ENCODE data around the gene CYP4F8. TPM values are rescaled to one million over a fixed set of nuclear protein-coding genes. Genes with fewer than 3 reads are reported as not detected.

Gene CYP4F8
- total and polyA plus RNA-seq, 10 donors: not detected

DNA sequence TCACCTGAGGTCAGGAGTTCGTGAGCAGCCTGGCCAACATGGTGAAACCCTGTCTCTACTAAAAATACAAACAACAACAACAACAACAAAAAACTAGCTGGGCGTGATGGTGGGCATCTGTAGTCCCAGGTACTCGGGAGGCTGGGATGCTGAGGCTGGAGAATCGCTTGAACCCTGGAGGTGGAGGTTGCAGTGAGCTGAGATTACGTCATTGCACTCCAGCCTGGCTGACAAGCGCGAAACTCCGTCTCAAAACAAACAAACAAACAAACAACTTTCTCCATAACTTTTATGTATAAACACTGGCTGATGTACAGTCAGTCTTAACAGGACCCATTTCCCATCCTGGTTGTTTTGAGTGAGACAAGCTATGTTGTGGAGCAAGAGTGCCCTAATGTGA lies 5.8 kb upstream of the CYP4F8 start:
- whole genome bisulfite sequencing, 5 donors: 80 to 92% (median 81%) methylated on average over 8 of the region's 8 CpGs
- TF ChIP-seq, protein P1, sequence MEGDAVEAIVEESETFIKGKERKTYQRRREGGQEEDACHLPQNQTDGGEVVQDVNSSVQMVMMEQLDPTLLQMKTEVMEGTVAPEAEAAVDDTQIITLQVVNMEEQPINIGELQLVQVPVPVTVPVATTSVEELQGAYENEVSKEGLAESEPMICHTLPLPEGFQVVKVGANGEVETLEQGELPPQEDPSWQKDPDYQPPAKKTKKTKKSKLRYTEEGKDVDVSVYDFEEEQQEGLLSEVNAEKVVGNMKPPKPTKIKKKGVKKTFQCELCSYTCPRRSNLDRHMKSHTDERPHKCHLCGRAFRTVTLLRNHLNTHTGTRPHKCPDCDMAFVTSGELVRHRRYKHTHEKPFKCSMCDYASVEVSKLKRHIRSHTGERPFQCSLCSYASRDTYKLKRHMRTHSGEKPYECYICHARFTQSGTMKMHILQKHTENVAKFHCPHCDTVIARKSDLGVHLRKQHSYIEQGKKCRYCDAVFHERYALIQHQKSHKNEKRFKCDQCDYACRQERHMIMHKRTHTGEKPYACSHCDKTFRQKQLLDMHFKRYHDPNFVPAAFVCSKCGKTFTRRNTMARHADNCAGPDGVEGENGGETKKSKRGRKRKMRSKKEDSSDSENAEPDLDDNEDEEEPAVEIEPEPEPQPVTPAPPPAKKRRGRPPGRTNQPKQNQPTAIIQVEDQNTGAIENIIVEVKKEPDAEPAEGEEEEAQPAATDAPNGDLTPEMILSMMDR (IDR thresholded peaks at IDR 0.05 in 8 of 11, conservative IDR thresholded peaks at IDR 0.05 in 3 of 11): no peak
- TF ChIP-seq POLR2A (IDR thresholded peaks at IDR 0.05) (no peak), POLR2AphosphoS5 (IDR thresholded peaks at IDR 0.05) (no peak)
- Histone ChIP-seq H3K9me3 (no peaks in the 10 kb centered on the region), H3K4me3 (no peak overlapping the region), H3K36me3 (no peaks in the 10 kb centered on the region), H3K27ac (no peak overlapping the region), H3K4me1 (no peaks in the 10 kb centered on the region), H3K27me3 (replicated peaks in 1 of 7) (peaks cover 0 to 26% (median 0%) of the 10 kb centered on the region in 7 donors)
- intact Hi-C loops (cut with DNase I; ENCODE audit: low total_unique reads): no loop called here
- DNase-seq: no peak

DNA sequence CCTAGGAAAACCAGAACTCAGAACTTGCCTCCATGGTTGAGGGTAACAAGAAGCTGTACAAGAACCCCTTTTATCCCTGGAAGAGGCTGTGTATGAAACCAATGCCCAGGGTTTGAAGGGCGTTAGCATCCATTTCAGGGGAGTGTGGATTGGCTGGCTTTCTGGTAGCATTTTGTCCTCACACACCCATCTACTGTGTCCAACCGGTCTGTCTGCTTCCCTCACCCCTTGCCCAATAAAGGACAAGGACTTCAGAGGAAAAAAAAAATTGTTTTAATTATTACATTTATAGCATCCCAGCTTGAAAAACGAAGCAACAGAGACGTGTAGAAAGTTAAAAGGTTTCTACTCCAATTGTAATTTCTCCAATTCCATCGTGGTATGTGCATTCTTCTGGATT lies 2.7 kb upstream of the CYP4F8 start:
- 43 to 68% (median 62%) methylated on average over 5 of the region's 5 CpGs for whole genome bisulfite sequencing, 5 donors
- TF ChIP-seq POLR2A (IDR thresholded peaks at IDR 0.05): no peak
- no peak for TF ChIP-seq POLR2AphosphoS5 (IDR thresholded peaks at IDR 0.05)
- TF ChIP-seq, protein P1 (IDR thresholded peaks at IDR 0.05 in 8 of 11, conservative IDR thresholded peaks at IDR 0.05 in 3 of 11): no peak
- no peaks in the 10 kb centered on the region for H3K9me3 ChIP-seq
- H3K36me3 ChIP-seq: no peaks in the 10 kb centered on the region
- no peak for DNase-seq
- no peak overlapping the region for H3K4me3 ChIP-seq
- H3K27me3 ChIP-seq (replicated peaks in 1 of 7): peaks cover 0 to 47% (median 0%) of the 10 kb centered on the region in 7 donors
- H3K27ac ChIP-seq: no peak overlapping the region
- H3K4me1 ChIP-seq: no peaks in the 10 kb centered on the region
- intact Hi-C loops (cut with DNase I; ENCODE audit: low total_unique reads): no loop called here

DNA sequence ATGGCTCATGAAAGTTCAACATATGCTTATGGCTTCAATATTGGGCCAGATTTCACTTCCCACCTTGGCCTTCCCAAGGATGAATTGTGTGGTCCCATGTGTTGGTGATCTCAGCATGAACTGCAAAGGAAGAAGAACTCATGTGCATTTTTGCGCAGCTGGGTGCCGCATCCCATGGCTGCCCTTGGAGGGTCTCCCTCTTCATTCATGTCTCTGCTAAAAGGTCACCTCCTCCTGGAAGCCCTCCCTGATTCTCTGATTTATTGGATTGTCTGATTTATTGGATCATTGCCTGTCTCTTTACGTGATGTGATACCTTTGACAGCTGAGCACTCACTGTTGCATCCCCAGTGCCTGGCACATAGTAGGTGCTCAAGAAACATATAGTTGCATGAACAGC lies 1.7 kb upstream of the CYP4F8 start:
- H3K9me3 ChIP-seq: no peaks in the 10 kb centered on the region
- intact Hi-C loops (cut with DNase I; ENCODE audit: low total_unique reads): no loop called here
- 79 to 94% (median 87%) methylated on average over 3 of the region's 3 CpGs for WGBS, 5 donors

DNA sequence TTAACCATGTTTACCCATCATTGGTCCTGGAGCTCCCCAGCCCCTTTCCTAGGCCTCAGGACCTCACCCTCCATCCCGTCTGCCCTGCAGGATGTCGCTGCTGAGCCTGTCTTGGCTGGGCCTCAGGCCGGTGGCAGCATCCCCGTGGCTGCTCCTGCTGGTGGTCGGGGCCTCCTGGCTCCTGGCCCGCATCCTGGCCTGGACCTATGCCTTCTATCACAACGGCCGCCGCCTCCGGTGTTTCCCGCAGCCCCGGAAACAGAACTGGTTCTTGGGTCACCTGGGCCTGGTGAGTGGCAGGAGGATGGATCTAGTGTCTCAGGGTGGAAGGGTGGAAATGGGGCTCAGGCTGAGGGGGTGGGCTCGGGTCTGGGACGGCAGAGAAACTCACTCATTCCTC lies 508 bp downstream of the CYP4F8 start:
- no peaks in the 10 kb centered on the region for H3K36me3 ChIP-seq
- no peaks in the 10 kb centered on the region for H3K4me1 ChIP-seq
- DNase-seq: no peak
- TF ChIP-seq POLR2A (IDR thresholded peaks at IDR 0.05) (no peak), POLR2AphosphoS5 (IDR thresholded peaks at IDR 0.05) (no peak)
- TF ChIP-seq, protein P1 (IDR thresholded peaks at IDR 0.05 in 8 of 11, conservative IDR thresholded peaks at IDR 0.05 in 3 of 11): no peak
- H3K9me3 ChIP-seq: no peaks in the 10 kb centered on the region
- intact Hi-C loops (cut with DNase I; ENCODE audit: low total_unique reads): no loop called here
- no peak overlapping the region for H3K27ac ChIP-seq
- H3K27me3 ChIP-seq (replicated peaks in 1 of 7): peaks cover 0 to 64% (median 0%) of the 10 kb centered on the region in 7 donors
- no peak overlapping the region for H3K4me3 ChIP-seq
- WGBS, 5 donors: 64 to 79% (median 72%) methylated on average over 13 to 14 of the region's 14 CpGs

More for the DNA sequence above, 1.7 kb upstream of the CYP4F8 start:
- Histone ChIP-seq H3K27me3 (replicated peaks in 1 of 7) (peaks cover 0 to 49% (median 0%) of the 10 kb centered on the region in 7 donors), H3K4me1 (no peaks in the 10 kb centered on the region), H3K27ac (no peak overlapping the region), H3K4me3 (no peak overlapping the region), H3K36me3 (no peaks in the 10 kb centered on the region)
- DNase-seq: no peak
- no peak for TF ChIP-seq POLR2A (IDR thresholded peaks at IDR 0.05)

DNA sequence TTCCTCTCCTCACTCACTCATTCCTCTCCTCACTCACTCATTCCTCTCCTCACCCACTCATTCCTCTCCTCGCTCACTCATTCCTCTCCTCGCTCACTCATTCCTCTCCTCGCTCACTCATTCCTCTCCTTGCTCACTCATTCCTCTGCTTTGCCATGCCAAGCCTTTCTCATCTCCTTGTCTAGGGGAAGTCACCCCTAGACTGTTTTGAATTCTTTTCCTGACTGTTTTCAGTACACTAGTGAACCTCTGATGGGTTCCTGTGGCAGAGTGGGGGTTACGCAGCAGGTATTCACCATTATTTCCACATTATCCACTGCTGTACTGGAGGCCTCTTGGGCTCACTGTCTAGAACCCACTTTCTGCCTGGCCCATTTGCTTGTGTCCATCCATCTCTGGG lies 1.2 kb downstream of the CYP4F8 start:
- intact Hi-C loops (cut with DNase I; ENCODE audit: low total_unique reads): no loop called here
- TF ChIP-seq POLR2AphosphoS5 (IDR thresholded peaks at IDR 0.05) (no peak), POLR2A (IDR thresholded peaks at IDR 0.05) (no peak)
- TF ChIP-seq, protein P1 (IDR thresholded peaks at IDR 0.05 in 8 of 11, conservative IDR thresholded peaks at IDR 0.05 in 3 of 11): no peak
- no peak overlapping the region for H3K27ac ChIP-seq
- H3K36me3 ChIP-seq: no peaks in the 10 kb centered on the region
- 66 to 92% (median 82%) methylated on average over 4 of the region's 4 CpGs for WGBS, 5 donors
- H3K4me3 ChIP-seq: no peak overlapping the region
- H3K9me3 ChIP-seq: no peaks in the 10 kb centered on the region
- H3K4me1 ChIP-seq: no peaks in the 10 kb centered on the region
- H3K27me3 ChIP-seq (replicated peaks in 1 of 7): peaks cover 0 to 58% (median 0%) of the 10 kb centered on the region in 7 donors
- DNase-seq: no peak

All from spleen (tissue), 11 donors.